NB4 (cell line): ENCODE measurements around the gene PPFIA2.
"Not testable (repeated sequence)": the region's sequence is repeated elsewhere in the genome, so short reads cannot be mapped to it uniquely, and the experiment has no call there.

Experiments used
- CTCF ChIP-seq: IDR thresholded peaks from one replicate; pipeline ENCODE4 v1.5.1; 2012; ENCODE audit warnings: low read depth, low read length
- MAX ChIP-seq: IDR thresholded peaks from 2 replicates; pipeline ENCODE4 v1.6.1; 2011; ENCODE audit warnings: low read depth, low read length
- MYC ChIP-seq: IDR thresholded peaks from 2 replicates; pipeline ENCODE4 v1.6.1; 2011; ENCODE audit warnings: low read depth, low read length
- POLR2A ChIP-seq: IDR thresholded peaks from 2 replicates; pipeline ENCODE4 v1.6.1; 2011; ENCODE audit warnings: mild to moderate bottlenecking; ENCODE audit not compliant: insufficient read length; ENCODE audit errors: extremely low read depth

GRCh38 chr12:81209772-81210225 is 549.4 kb downstream of the PPFIA2 start:
- not testable (repeated sequence) for TF ChIP-seq CTCF, POLR2A, MYC, MAX
